KOPT-K1 (cell line): Measurements from ENCODE around the gene WDR76.

Experiments
- H3K27ac ChIP-seq: fragments of 200-600 bp; sonication (generic); 2 replicates; pipeline ENCODE4 v1.5.1; 2016; ENCODE audit warnings: antibody characterized with exemption, mild to moderate bottlenecking, low read depth, low read length; ENCODE audit not compliant: poor library complexity, severe bottlenecking
- H3K36me3 ChIP-seq: fragments of 200-600 bp; sonication (generic); 2 replicates; pipeline ENCODE4 v1.5.1; 2017; ENCODE audit warnings: antibody characterized with exemption, mild to moderate bottlenecking, low read length, moderate library complexity; ENCODE audit not compliant: insufficient read depth
- H3K9me3 ChIP-seq: fragments of 200-600 bp; sonication (generic); 2 replicates; pipeline ENCODE4 v1.5.1; 2017; ENCODE audit warnings: antibody characterized with exemption, low read length, mild to moderate bottlenecking; ENCODE audit not compliant: insufficient read depth, poor library complexity, severe bottlenecking

WDR76 gene

GRCh38 chr15:43879386-43880355 lies 52.9 kb downstream of the WDR76 start:
- peaks cover 89% of the 10 kb centered on the region for H3K36me3 ChIP-seq
- no peaks in the 10 kb centered on the region for H3K9me3 ChIP-seq
- no peak overlapping the region for H3K27ac ChIP-seq

- H3K36me3 ChIP-seq = peaks cover 88% of the 10 kb centered on the region
- H3K27ac ChIP-seq = no peak overlapping the region
- no peaks in the 10 kb centered on the region for H3K9me3 ChIP-seq
Measured at GRCh38 chr15:43880406-43881194, 53.8 kb downstream of the WDR76 start.

DNA sequence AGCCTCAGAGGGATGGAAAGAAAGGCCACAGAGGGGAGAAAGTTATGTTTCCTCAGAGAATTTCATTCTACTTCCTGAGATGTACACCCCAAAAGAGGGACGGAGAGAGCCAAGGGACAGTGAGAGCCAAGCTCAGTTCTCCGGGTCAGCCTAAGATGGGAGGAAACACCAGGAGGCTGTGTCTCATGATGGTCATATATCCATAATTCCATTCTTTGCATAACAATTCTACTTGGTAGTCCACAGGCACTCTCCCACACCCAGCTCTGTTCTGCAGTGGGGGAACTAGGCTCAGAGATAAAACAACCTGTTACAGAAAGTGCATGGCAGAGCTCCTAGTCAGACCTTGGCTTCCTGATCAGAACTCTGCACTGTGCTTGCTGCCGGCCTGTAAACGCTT lies 54.4 kb downstream of the WDR76 start:
- H3K9me3 ChIP-seq = no peaks in the 10 kb centered on the region
- H3K36me3 ChIP-seq = peaks cover 89% of the 10 kb centered on the region
- no peak overlapping the region for H3K27ac ChIP-seq

GRCh38 chr15:43881944-43882343 lies 55.1 kb downstream of the WDR76 start:
- H3K9me3 ChIP-seq = no peaks in the 10 kb centered on the region
- H3K27ac ChIP-seq = no peak overlapping the region
- H3K36me3 ChIP-seq = peaks cover 87% of the 10 kb centered on the region

DNA sequence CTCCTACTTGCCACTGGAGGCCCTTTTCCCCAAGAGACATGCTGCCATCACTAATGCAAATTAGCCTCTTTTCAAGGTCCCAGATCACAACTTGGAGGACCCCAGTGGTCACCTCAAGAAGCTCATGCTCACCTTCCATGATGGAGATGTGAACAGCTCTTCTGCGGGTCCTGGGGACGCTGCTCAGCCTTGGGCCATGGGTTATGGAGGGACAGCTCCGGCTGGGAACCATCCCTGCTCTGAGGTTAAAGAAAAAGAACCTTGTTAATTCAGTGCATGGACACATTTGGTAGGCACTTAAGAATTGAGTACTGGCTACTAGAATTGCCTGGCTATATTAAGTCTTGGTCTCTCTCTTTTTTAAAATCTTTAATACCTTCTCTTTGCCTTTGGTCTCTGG lies 56.8 kb downstream of the WDR76 start:
- Histone ChIP-seq H3K27ac (no peak overlapping the region), H3K9me3 (no peaks in the 10 kb centered on the region), H3K36me3 (peaks cover 76% of the 10 kb centered on the region)

- Histone ChIP-seq H3K36me3 (peaks cover 48% of the 10 kb centered on the region), H3K27ac (no peak overlapping the region)
Measured at GRCh38 chr15:43886558-43886957, 59.8 kb downstream of the WDR76 start.

GRCh38 chr15:43887901-43888300 lies 61.1 kb downstream of the WDR76 start:
- Histone ChIP-seq H3K36me3 (peaks cover 44% of the 10 kb centered on the region), H3K27ac (no peak overlapping the region), H3K9me3 (no peaks in the 10 kb centered on the region)

More at GRCh38 chr15:43886558-43886957, 59.8 kb downstream of the WDR76 start:
- no peaks in the 10 kb centered on the region for H3K9me3 ChIP-seq

- peaks cover 33% of the 10 kb centered on the region for H3K36me3 ChIP-seq
- H3K27ac ChIP-seq = no peak overlapping the region
Measured at GRCh38 chr15:43889042-43889441, 62.2 kb downstream of the WDR76 start.

GRCh38 chr15:43893956-43894355 lies 67.2 kb downstream of the WDR76 start:
- Histone ChIP-seq H3K9me3 (no peaks in the 10 kb centered on the region), H3K36me3 (peaks cover 9% of the 10 kb centered on the region), H3K27ac (no peak overlapping the region)

More at GRCh38 chr15:43889042-43889441, 62.2 kb downstream of the WDR76 start:
- no peaks in the 10 kb centered on the region for H3K9me3 ChIP-seq

- no peaks in the 10 kb centered on the region for H3K9me3 ChIP-seq
- peaks cover 9% of the 10 kb centered on the region for H3K36me3 ChIP-seq
- no peak overlapping the region for H3K27ac ChIP-seq
Measured at GRCh38 chr15:43895586-43895985, 68.8 kb downstream of the WDR76 start.

DNA sequence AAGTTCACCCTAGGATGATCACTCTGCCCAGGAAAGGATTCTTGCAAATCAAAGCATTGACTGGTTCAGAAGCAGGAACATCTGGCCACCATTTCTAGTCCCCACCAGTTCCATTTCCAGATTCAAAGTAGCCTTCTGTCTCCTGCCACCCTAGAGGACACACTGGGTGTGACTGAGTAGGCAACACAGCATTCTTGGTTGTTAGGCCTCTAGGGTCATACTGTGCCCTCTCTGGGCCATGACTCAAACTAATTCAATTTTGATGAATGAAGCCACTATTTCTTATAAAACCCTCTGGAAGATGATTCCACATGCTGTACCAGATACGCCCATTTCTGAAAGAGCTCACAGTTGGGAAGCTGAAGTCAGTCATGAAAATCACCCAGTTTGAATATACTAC lies 69.7 kb downstream of the WDR76 start:
- H3K9me3 ChIP-seq = no peaks in the 10 kb centered on the region
- peaks cover 9% of the 10 kb centered on the region for H3K36me3 ChIP-seq
- H3K27ac ChIP-seq = no peak overlapping the region

DNA sequence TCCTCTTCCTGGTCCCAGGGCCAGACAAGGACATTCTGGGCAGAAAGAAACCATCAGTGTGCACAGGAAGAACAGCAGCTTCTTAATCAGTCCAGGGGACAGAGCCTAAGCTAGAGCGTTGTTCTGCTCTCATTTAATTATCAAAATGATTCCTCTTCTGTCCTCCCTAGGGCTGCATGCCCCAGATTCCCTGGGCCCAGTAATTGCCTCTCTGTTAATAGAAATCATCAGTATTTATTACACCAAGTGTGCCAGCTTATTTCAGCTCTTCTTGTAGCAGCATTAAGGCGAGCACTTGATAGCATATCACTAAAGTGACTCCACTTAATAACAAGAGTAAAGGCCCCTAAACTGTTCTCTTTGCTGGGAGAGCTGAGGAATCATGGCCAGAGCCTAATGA lies 72.1 kb downstream of the WDR76 start:
- H3K27ac ChIP-seq = no peak overlapping the region
- no peaks in the 10 kb centered on the region for H3K36me3 ChIP-seq
- no peaks in the 10 kb centered on the region for H3K9me3 ChIP-seq

DNA sequence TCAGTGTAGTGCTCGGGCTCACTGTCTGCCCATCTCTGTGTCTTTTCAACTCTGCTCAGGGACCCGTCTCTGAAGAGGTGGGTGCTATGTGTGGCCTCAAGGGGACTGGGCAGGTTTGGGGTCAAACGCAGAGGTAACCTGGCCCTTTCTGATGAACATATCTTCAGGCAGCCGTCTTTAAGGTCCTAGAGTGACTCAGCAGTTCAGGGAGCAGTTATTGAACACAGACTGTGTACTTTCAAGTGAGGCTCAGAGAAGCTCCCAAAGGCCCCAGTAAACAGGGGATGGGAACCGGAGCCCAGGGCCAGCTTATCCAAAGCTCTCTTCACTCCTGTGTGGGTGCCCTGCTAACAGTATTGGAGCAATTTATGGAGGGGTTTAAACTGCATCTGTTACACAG lies 73.1 kb downstream of the WDR76 start:
- no peaks in the 10 kb centered on the region for H3K36me3 ChIP-seq

DNA sequence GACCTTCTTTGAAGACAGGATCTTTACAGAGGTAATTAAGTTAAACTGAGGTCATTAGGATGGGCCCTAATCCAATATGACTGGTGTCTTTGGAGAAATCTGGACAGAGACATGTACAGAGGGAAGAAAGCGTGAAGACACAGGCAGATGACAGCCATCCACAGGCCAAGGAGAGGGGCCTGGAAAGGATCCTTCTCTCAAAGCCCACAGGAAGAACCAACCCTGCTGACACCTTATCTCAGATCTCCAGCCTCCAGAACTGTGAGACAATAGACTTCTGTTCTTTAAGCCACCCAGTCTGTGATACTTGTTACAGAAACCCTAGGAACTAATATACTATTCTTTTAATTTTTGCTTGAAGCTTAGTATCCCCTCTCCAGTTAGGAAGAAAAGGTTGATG lies 74.2 kb downstream of the WDR76 start:
- Histone ChIP-seq H3K36me3 (no peaks in the 10 kb centered on the region), H3K9me3 (no peaks in the 10 kb centered on the region), H3K27ac (no peak overlapping the region)

More for the DNA sequence above, 73.1 kb downstream of the WDR76 start:
- Histone ChIP-seq H3K9me3 (no peaks in the 10 kb centered on the region), H3K27ac (no peak overlapping the region)

- Histone ChIP-seq H3K9me3 (no peaks in the 10 kb centered on the region), H3K36me3 (no peaks in the 10 kb centered on the region), H3K27ac (no peak overlapping the region)
Measured at GRCh38 chr15:43901495-43901894, 74.7 kb downstream of the WDR76 start.
